Activated naive CD8-positive, alpha-beta T cell treated with anti-CD3 and anti-CD28 coated beads, Interleukin-2, amount 50 U/mL, for 24 hours (primary cell): ENCODE data around the gene GRM7.

Source experiments
- ATAC-seq: fragments of 150-1000 bp; cut with Tn5 transposase; one replicate; pipeline ENCODE4 v1.10.0; 2021
- DNase-seq: peaks from one replicate; pipeline ENCODE4 v3.0.0; 2021
- H3K27ac Mint-ChIP-seq: one replicate; pipeline ENCODE4 v1.8.0; 2021; ENCODE audit warnings: mild to moderate bottlenecking, mixed read lengths
- H3K27me3 Mint-ChIP-seq: one replicate; pipeline ENCODE4 v1.8.0; 2021; ENCODE audit warnings: mixed read lengths
- H3K36me3 Mint-ChIP-seq: one replicate; pipeline ENCODE4 v1.8.0; 2021; ENCODE audit warnings: low read depth, mixed read lengths
- H3K4me1 Mint-ChIP-seq: one replicate; pipeline ENCODE4 v1.8.0; 2021; ENCODE audit warnings: mixed read lengths
- H3K4me3 Mint-ChIP-seq: one replicate; pipeline ENCODE4 v1.8.0; 2021; ENCODE audit warnings: mild to moderate bottlenecking, moderate library complexity, mixed read lengths
- H3K9me3 Mint-ChIP-seq: one replicate; pipeline ENCODE4 v1.8.0; 2021; ENCODE audit warnings: mixed read lengths

Gene GRM7

GRCh38 chr3:7025581-7026300, 164.8 kb downstream of the GRM7 start:
- H3K27me3 Mint-ChIP-seq: no peaks in the 10 kb centered on the region
- H3K27ac Mint-ChIP-seq: no peak overlapping the region
- DNase-seq: no peak
- H3K9me3 Mint-ChIP-seq: peaks cover 5% of the 10 kb centered on the region
- no peaks in the 10 kb centered on the region for H3K4me1 Mint-ChIP-seq
- H3K4me3 Mint-ChIP-seq: no peak overlapping the region
- no peak for ATAC-seq
- H3K36me3 Mint-ChIP-seq: no peaks in the 10 kb centered on the region

DNA sequence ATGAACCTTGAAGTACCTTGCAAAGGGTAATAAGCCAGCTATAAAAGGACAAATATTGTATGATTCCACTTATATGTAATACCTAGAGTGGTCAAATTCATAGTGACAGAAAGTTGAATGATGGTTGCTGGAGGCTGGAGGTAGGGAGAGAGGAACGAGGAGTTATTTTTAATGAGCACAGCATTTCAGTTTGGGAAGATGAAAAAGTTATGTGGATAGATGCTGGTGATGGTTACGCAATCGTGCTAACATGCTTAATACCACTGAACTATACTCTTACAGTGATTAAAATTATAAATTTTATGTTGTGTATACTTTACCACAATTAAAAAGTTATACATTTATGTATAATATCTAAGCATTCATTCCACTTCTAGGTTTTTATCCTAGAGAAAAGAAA, 168.6 kb downstream of the GRM7 start:
- Mint-ChIP-seq H3K27me3 (no peaks in the 10 kb centered on the region), H3K4me3 (no peak overlapping the region), H3K9me3 (peaks cover 18% of the 10 kb centered on the region), H3K27ac (no peak overlapping the region), H3K4me1 (no peaks in the 10 kb centered on the region), H3K36me3 (no peaks in the 10 kb centered on the region)
- DNase-seq: no peak
- ATAC-seq: no peak

GRCh38 chr3:7038394-7038793, 177.5 kb downstream of the GRM7 start:
- H3K27me3 Mint-ChIP-seq: no peaks in the 10 kb centered on the region
- no peaks in the 10 kb centered on the region for H3K4me1 Mint-ChIP-seq
- peaks cover 14% of the 10 kb centered on the region for H3K9me3 Mint-ChIP-seq
- DNase-seq (no peak), ATAC-seq (no peak)
- no peaks in the 10 kb centered on the region for H3K36me3 Mint-ChIP-seq
- no peak overlapping the region for H3K4me3 Mint-ChIP-seq
- no peak overlapping the region for H3K27ac Mint-ChIP-seq

DNA sequence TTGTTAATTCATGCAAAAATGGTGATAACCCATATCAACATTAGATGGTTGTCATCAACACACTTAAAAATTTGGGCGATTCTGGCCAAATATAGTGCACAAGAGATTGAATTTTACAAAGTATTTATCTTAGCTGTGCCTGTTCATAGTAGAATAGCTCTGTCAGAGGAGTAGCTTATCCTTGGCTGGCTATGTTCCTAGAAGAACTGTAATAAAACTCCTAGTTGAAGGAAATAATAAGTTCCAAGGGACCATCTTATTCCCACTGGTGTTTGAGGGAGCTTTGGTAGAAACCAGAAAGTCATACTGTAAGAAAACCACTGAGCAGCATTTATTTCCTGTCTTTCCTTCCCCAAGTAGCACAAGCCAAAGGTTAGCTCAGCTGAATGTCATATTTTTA, 201.8 kb downstream of the GRM7 start:
- H3K9me3 Mint-ChIP-seq: peaks cover 15% of the 10 kb centered on the region
- no peaks in the 10 kb centered on the region for H3K36me3 Mint-ChIP-seq
- no peak overlapping the region for H3K4me3 Mint-ChIP-seq
- H3K4me1 Mint-ChIP-seq: no peaks in the 10 kb centered on the region
- ATAC-seq: no peak
- no peak overlapping the region for H3K27ac Mint-ChIP-seq
- no peaks in the 10 kb centered on the region for H3K27me3 Mint-ChIP-seq
- DNase-seq: no peak

DNA sequence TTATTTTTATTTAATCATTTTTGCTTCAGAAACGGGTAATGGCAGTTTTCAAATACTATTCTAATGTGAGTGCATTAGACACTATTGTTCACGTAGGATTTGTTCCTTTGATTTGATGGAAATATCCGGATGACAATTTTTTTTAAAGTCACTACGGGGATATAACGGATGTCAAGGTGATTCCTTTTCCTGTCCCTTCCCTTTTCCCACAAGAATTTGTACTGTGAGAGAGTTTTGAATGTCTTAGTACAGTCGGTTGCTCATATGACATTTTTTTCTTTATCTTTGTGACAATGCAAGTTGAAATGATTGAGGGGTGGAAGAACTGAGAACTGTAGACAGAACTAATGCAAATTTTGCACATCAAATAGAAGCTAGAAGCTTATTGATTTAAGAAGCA, 209.5 kb downstream of the GRM7 start:
- no peaks in the 10 kb centered on the region for H3K27me3 Mint-ChIP-seq
- no peak for DNase-seq
- no peak for ATAC-seq
- no peak overlapping the region for H3K4me3 Mint-ChIP-seq
- H3K4me1 Mint-ChIP-seq: no peaks in the 10 kb centered on the region
- H3K9me3 Mint-ChIP-seq: peaks cover 12% of the 10 kb centered on the region
- no peak overlapping the region for H3K27ac Mint-ChIP-seq
- H3K36me3 Mint-ChIP-seq: no peaks in the 10 kb centered on the region

GRCh38 chr3:7074217-7074616, 213.3 kb downstream of the GRM7 start:
- ATAC-seq (no peak), DNase-seq (no peak)
- H3K36me3 Mint-ChIP-seq: no peaks in the 10 kb centered on the region
- no peaks in the 10 kb centered on the region for H3K27me3 Mint-ChIP-seq
- no peaks in the 10 kb centered on the region for H3K4me1 Mint-ChIP-seq
- H3K27ac Mint-ChIP-seq: no peak overlapping the region
- no peak overlapping the region for H3K4me3 Mint-ChIP-seq
- H3K9me3 Mint-ChIP-seq: peaks cover 4% of the 10 kb centered on the region

DNA sequence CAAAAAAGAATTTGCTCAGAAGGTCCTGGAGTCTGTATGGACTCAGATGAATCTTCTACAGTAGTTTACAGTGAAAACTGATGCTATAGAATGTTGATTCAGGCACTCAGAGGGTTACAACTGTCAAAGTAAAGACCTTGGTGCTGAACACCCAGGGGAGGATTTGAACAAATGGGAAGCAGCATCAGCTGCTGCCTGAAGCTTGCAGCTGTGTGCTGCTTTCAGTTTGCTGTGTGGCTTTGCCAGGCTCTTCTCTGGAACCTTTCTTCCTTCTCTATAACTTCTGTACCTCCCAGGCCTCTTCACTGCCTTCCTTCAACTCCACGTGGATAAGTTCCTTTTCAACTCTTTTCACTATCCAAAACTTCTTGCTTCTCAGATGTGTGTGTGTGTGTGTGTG, 214.2 kb downstream of the GRM7 start:
- Mint-ChIP-seq H3K27ac (no peak overlapping the region), H3K9me3 (peaks cover 4% of the 10 kb centered on the region), H3K27me3 (no peaks in the 10 kb centered on the region), H3K4me1 (no peaks in the 10 kb centered on the region), H3K4me3 (no peak overlapping the region), H3K36me3 (no peaks in the 10 kb centered on the region)
- ATAC-seq: no peak
- DNase-seq: no peak

- no peaks in the 10 kb centered on the region for H3K27me3 Mint-ChIP-seq
- no peaks in the 10 kb centered on the region for H3K36me3 Mint-ChIP-seq
- DNase-seq (no peak), ATAC-seq (no peak)
- no peak overlapping the region for H3K27ac Mint-ChIP-seq
- H3K4me1 Mint-ChIP-seq: no peaks in the 10 kb centered on the region
- H3K9me3 Mint-ChIP-seq: peaks cover 4% of the 10 kb centered on the region
- H3K4me3 Mint-ChIP-seq: no peak overlapping the region
Measured at GRCh38 chr3:7075901-7076300, 215.0 kb downstream of the GRM7 start.

DNA sequence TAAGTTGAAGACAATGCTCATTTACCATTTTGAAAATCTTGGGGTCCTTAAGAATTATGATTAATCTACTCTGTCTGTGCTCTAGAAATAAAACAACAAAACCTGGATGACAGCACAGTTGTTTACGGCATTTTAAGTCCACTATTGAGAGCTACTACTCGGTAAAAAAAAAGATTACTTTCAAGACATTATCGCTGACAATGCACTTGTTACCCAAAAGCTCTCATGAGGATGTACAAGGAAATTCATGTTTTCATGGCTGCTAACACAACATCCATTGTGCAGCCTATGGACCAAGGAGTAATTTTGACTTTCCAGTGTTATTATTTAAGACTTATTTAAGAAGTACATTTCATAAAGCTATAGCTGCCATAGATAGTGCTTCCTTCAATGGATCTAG, 221.3 kb downstream of the GRM7 start:
- Mint-ChIP-seq H3K9me3 (peaks cover 5% of the 10 kb centered on the region), H3K36me3 (no peaks in the 10 kb centered on the region), H3K27me3 (no peaks in the 10 kb centered on the region), H3K4me1 (no peaks in the 10 kb centered on the region), H3K4me3 (no peak overlapping the region), H3K27ac (no peak overlapping the region)
- ATAC-seq: no peak
- no peak for DNase-seq

DNA sequence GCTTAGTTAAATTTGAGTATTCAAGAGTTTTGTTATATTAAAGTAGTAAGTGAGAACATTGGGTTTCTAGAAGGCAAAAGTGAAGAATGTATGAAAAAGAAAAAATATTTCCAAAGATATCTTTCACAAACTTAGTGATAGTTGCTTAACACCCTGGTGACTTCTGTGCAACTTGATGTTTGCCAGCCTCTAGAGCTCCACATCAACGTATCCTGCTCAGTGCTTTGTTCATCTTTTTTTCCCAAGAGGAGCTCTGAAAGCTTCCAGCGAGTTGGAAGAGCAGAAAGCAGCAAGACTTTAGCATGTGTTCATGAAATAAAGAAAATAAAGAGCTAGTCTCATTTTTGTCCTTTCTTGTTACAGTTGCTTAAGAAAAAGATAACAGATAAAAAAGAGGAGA, 225.5 kb downstream of the GRM7 start:
- no peak for DNase-seq
- no peaks in the 10 kb centered on the region for H3K36me3 Mint-ChIP-seq
- H3K27me3 Mint-ChIP-seq: no peaks in the 10 kb centered on the region
- H3K27ac Mint-ChIP-seq: no peak overlapping the region
- no peak overlapping the region for H3K4me3 Mint-ChIP-seq
- no peak for ATAC-seq
- H3K9me3 Mint-ChIP-seq: peaks cover 14% of the 10 kb centered on the region
- no peaks in the 10 kb centered on the region for H3K4me1 Mint-ChIP-seq

DNA sequence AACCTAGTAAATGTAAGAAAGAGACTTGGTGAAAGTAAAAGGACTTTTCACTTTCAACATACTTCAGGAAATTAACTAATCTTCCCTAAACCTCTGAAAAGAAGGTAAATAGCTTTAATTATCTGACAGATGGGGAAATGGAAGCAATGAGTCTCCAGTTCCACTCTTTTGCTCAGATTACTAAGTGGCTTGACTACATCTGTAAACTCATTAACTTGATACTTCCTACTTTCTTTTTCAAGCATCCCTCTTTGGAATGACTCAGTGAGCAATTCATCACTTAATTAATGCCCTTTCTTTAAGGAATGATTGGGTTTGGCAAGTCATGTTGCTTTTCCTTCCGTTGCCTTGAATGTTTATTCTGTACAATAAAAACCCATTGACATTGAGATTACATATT, 234.2 kb downstream of the GRM7 start:
- no peak for ATAC-seq
- Mint-ChIP-seq H3K4me3 (no peak overlapping the region), H3K4me1 (no peaks in the 10 kb centered on the region), H3K9me3 (peaks cover 4% of the 10 kb centered on the region), H3K27ac (no peak overlapping the region), H3K36me3 (no peaks in the 10 kb centered on the region), H3K27me3 (peaks cover 2% of the 10 kb centered on the region)
- no peak for DNase-seq

DNA sequence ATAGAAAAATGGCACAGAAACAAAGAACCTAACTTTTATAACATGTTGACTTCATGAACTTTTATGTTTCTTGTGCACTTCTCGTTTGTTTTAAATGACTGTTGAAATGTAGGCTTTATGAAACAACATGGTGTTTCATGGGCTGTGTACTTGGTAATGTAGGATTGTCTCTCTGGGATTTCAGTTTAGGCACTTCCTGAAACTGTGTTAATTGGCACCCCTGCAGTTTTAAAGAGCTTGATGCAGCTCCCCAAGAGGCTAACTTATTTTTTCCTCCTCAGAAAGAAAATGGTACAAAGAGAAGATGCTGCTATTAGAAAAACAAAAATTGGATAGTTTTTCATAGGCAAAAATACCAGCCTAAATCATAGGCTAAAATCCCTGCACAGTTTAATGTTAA, 239.2 kb downstream of the GRM7 start:
- H3K27me3 Mint-ChIP-seq: no peaks in the 10 kb centered on the region
- H3K36me3 Mint-ChIP-seq: no peaks in the 10 kb centered on the region
- H3K9me3 Mint-ChIP-seq: peaks cover 8% of the 10 kb centered on the region
- H3K4me1 Mint-ChIP-seq: no peaks in the 10 kb centered on the region
- ATAC-seq (no peak), DNase-seq (no peak)
- H3K27ac Mint-ChIP-seq: no peak overlapping the region
- H3K4me3 Mint-ChIP-seq: no peak overlapping the region

DNA sequence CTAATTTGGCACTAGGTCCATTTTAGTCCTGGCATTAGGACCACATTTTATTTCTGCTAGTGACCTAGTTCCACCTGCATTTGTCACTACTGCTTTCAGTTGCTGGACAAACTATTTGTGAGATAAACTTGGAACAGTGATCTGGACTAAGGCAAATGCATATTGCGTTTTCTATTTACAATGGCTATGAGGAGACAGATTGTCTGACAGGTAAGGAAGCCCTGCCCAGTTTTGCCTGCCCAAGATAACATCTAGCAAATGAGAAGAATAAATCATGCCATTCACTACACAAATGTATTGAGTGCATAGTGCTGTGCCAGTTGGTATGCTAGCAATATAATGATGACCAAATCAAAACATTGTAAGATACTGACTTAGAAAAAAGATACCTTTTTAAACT, 245.7 kb downstream of the GRM7 start:
- no peak for ATAC-seq
- Mint-ChIP-seq H3K9me3 (no peaks in the 10 kb centered on the region), H3K27ac (no peak overlapping the region), H3K36me3 (no peaks in the 10 kb centered on the region), H3K27me3 (no peaks in the 10 kb centered on the region), H3K4me1 (no peaks in the 10 kb centered on the region), H3K4me3 (no peak overlapping the region)
- no peak for DNase-seq

- Mint-ChIP-seq H3K9me3 (no peaks in the 10 kb centered on the region), H3K27me3 (no peaks in the 10 kb centered on the region), H3K4me1 (no peaks in the 10 kb centered on the region), H3K36me3 (no peaks in the 10 kb centered on the region), H3K4me3 (no peak overlapping the region), H3K27ac (no peak overlapping the region)
- ATAC-seq (no peak), DNase-seq (no peak)
Measured at GRCh38 chr3:7112523-7113056, 251.7 kb downstream of the GRM7 start.

DNA sequence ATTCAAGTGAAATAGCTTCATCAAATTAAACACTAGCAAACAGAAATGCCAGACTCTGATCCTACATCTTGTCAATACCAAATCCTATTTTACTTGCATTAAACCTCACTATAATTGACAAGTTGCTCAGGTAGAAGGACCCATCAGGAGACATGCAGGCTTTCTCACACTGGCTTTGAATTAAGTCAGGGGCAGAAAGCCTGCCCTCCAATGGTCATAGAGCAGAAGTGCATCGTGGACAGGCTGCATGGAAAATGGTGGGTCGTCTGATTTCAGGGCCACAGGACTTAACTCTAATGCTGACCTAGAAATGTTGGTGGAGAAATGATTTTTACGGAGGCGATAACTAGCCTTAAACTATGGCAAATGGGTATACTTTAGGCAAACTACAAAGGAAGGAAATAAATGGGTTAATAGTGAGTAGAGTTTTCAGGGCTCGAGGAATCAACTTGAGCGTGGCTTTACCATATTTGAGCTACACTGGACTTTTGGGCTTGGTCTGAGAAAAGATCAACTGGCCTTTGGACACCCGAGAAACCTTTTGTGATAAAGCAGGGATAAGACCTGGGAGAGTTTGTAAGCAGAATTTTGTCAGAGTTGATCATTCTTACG, 283.9 kb downstream of the GRM7 start:
- no peak for ATAC-seq
- H3K27ac Mint-ChIP-seq: no peak overlapping the region
- H3K9me3 Mint-ChIP-seq: peaks cover 10% of the 10 kb centered on the region
- H3K27me3 Mint-ChIP-seq: no peaks in the 10 kb centered on the region
- no peaks in the 10 kb centered on the region for H3K36me3 Mint-ChIP-seq
- no peak for DNase-seq
- H3K4me3 Mint-ChIP-seq: no peak overlapping the region
- no peaks in the 10 kb centered on the region for H3K4me1 Mint-ChIP-seq
